Measurements from ENCODE around the gene NCBP2L. TPM values are rescaled to one million over a fixed set of nuclear protein-coding genes. Genes with fewer than 3 reads are reported as not detected.

The NCBP2L gene
- total and polyA plus RNA-seq, 2 donors (not counting 3 experiments of a cell fraction or from before 2014, with no cell fraction given): not detected

DNA sequence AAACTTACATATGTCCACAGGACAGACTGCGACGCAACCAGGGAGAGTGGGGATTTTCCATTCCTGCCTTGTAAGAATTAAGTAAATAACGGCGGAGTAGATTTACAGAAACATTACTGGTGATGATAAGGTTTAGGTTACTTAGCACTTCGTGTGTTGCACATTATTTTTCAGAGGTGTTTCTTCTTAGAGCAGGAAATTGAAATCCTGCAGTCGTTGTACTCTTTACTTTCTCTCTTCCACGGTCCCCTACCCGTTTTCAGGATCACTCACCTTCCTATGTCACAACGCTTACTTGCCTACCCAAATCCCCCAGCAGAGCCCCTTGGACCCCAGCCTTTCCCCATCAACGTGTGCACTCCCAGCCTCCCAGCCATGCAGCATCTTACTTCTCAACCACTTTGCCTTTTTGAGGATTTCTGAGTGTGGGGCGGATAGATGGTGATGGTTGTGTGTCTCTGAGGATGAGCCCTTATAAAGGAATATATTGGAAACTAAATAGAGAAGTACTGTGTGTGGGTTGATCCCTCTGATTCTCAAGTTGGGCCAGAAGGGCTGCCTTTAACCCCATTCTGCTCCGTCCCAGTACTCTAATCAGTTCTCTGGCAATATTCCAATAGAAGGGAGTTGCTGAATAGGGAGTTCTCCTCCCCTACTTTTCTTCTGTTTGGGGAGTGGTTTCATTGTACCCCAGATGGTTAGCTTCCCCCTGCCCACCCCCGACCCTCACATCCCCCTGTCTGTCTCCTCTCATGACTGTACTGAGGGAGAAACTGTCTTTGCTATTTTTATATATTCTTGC lies 49.7 kb downstream of the NCBP2L start:
- TSS peak; percentile 33 for BruUV-seq (replicated peaks)
- H3K79me2 ChIP-seq (ENCODE audit: control insufficient read depth, insufficient read depth, low read length): peaks cover 35% of the 10 kb centered on the region
- dilution Hi-C loops (cut with MboI; ENCODE audit: extremely low pct_ligation_motif_present, low sequenced_read_pairs): no loop called here
- no peaks in the 10 kb centered on the region for H3K36me3 ChIP-seq (ENCODE audit: control insufficient read depth in 2 of 2, extremely low read depth in 1 of 2, insufficient read depth in 2 of 2, low read length in 2 of 2)
- peak; percentile 63 for DNase-seq (ENCODE audit: low read depth, low spot score)
- H3K9me1 ChIP-seq (replicated peaks; ENCODE audit: control insufficient read depth, extremely low read depth, insufficient read depth, low read length): no peaks in the 10 kb centered on the region
- H3K9me3 ChIP-seq (replicated peaks; ENCODE audit: control insufficient read depth, insufficient read depth, low read length): no peaks in the 10 kb centered on the region
- H3K4me3 ChIP-seq (replicated peaks in 1 of 3; ENCODE audit: insufficient read depth in 1 of 3, low read depth in 1 of 3, low read length in 3 of 3): peak overlapping the region; percentile 50 to 76 (median 54)
- peaks cover 14% of the 10 kb centered on the region for H3K4me1 ChIP-seq (ENCODE audit: control insufficient read depth, extremely low read depth, insufficient read depth, low read length)
- H2AFZ ChIP-seq (ENCODE audit: low read depth, low read length): peak overlapping the region; percentile 73
- H3K27ac ChIP-seq (ENCODE audit: insufficient read depth, low read depth, low read length): peak overlapping the region; percentile 76
- TF ChIP-seq, protein P1, sequence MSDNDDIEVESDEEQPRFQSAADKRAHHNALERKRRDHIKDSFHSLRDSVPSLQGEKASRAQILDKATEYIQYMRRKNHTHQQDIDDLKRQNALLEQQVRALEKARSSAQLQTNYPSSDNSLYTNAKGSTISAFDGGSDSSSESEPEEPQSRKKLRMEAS (IDR thresholded peaks at IDR 0.05; ENCODE audit: insufficient read depth, insufficient read length): no peak
- no peak for TF ChIP-seq JUN (IDR thresholded peaks at IDR 0.05; ENCODE audit: borderline replicate concordance, insufficient read depth, insufficient read length, low read depth)
- TF ChIP-seq, protein P2, sequence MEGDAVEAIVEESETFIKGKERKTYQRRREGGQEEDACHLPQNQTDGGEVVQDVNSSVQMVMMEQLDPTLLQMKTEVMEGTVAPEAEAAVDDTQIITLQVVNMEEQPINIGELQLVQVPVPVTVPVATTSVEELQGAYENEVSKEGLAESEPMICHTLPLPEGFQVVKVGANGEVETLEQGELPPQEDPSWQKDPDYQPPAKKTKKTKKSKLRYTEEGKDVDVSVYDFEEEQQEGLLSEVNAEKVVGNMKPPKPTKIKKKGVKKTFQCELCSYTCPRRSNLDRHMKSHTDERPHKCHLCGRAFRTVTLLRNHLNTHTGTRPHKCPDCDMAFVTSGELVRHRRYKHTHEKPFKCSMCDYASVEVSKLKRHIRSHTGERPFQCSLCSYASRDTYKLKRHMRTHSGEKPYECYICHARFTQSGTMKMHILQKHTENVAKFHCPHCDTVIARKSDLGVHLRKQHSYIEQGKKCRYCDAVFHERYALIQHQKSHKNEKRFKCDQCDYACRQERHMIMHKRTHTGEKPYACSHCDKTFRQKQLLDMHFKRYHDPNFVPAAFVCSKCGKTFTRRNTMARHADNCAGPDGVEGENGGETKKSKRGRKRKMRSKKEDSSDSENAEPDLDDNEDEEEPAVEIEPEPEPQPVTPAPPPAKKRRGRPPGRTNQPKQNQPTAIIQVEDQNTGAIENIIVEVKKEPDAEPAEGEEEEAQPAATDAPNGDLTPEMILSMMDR (IDR thresholded peaks at IDR 0.05; ENCODE audit: extremely low read depth in 1 of 2, insufficient read depth in 1 of 2, low read depth in 1 of 2, low read length in 2 of 2): no peak
- no peak for TF ChIP-seq GATA2 (IDR thresholded peaks at IDR 0.05; ENCODE audit: insufficient read depth, insufficient read length, low read depth, low read length)
- no peak for TF ChIP-seq FOS (IDR thresholded peaks at IDR 0.05; ENCODE audit: borderline replicate concordance, insufficient read depth, low read length)
- TF ChIP-seq EZH2 (IDR thresholded peaks at IDR 0.05; ENCODE audit: borderline replicate concordance, low read depth, low read length, severe bottlenecking): no peak
- no peak for TF ChIP-seq POLR2AphosphoS5 (IDR thresholded peaks at IDR 0.05; ENCODE audit: insufficient read depth, low read depth, low read length)
- no peak for TF ChIP-seq POLR2A (IDR thresholded peaks at IDR 0.05; ENCODE audit: low read depth, low read length)
- TF ChIP-seq MYC (IDR thresholded peaks at IDR 0.05; ENCODE audit: low read depth, low read length): no peak
- H3K4me2 ChIP-seq (ENCODE audit: insufficient read depth, low read length): peak overlapping the region; percentile 89
- H3K27me3 ChIP-seq (ENCODE audit: control insufficient read depth in 2 of 2, insufficient read depth in 2 of 2, low read length in 2 of 2): no peaks in the 10 kb centered on the region
- H3K9ac ChIP-seq (replicated peaks; ENCODE audit: extremely low read depth, insufficient read depth, low read length): peak overlapping the region; percentile 85
- ChIA-PET POLR2A (no interaction called here), CTCF (interaction anchor here (0.9 to 1.3 kb wide), 3 partner anchors 50 to 109 kb away, joined by 3 to 4 read pairs (median 3); partner anchors contain the start of genes NCBP2L and TSC22D3)
- no peaks in the 10 kb centered on the region for H4K20me1 ChIP-seq (replicated peaks; ENCODE audit: control insufficient read depth, extremely low read depth, insufficient read depth, low read length)
- peak; percentile 47 for FAIRE-seq
- intact Hi-C loops (cut with micrococcal nuclease): loop anchor here (2.0 to 10.0 kb wide), 3 partner anchors 24 to 65 kb away; no protein-coding TSS in a partner anchor

Data from endothelial cell of umbilical vein (primary cell).